ENCODE measurements around the gene ZZZ3.

GRCh38 chr1:77718181-77718580 is 35.7 kb upstream of the ZZZ3 start:
- TF ChIP-seq CTCF (conservative IDR thresholded peaks at IDR 0.05; ENCODE audit: low read depth, low read length) (no peak), EZH2phosphoT487 (IDR thresholded peaks at IDR 0.05; ENCODE audit: borderline replicate concordance, low read length) (no peak)

Data from PC-3 (cell line).